Stimulated activated naive B cell treated with anti-CD40 and anti-IgM and Interleukin-4, amounts not matched to agents 10 μg/mL and 1 μg/mL and 100 μg/mL, for 72 hours (primary cell): ENCODE results near the gene PKD2L1.
"Not testable (repeated sequence)": the region's sequence is repeated elsewhere in the genome, so short reads cannot be mapped to it uniquely, and the experiment has no call there.

ENCODE experiments used
- ATAC-seq, 2 donors: fragments of 150-1000 bp; cut with Tn5 transposase; replicated peaks; 2 replicates each; pipeline ENCODE4 v1.10.0; 2021; ENCODE audit warnings: moderate library complexity in 1 of 2
- DNase-seq: peaks from one replicate; pipeline ENCODE4 v3.0.0; 2021
- H3K27ac Mint-ChIP-seq: one replicate; pipeline ENCODE4 v1.8.0; 2022; ENCODE audit warnings: mild to moderate bottlenecking, mixed read lengths
- H3K27me3 Mint-ChIP-seq, 2 donors: one replicate each; pipeline ENCODE4 v1.8.0; 2022; ENCODE audit warnings: mixed read lengths in 2 of 2
- H3K36me3 Mint-ChIP-seq, 2 donors: one replicate each; pipeline ENCODE4 v1.8.0; 2022; ENCODE audit warnings: mixed read lengths in 2 of 2, mild to moderate bottlenecking in 1 of 2
- H3K4me1 Mint-ChIP-seq, 2 donors: one replicate each; pipeline ENCODE4 v1.8.0; 2022; ENCODE audit warnings: mixed read lengths in 2 of 2, mild to moderate bottlenecking in 1 of 2
- H3K4me3 Mint-ChIP-seq, 2 donors: one replicate each; pipeline ENCODE4 v1.8.0; 2022; ENCODE audit warnings: mild to moderate bottlenecking in 2 of 2, mixed read lengths in 2 of 2, moderate library complexity in 1 of 2
- H3K9me3 Mint-ChIP-seq, 2 donors: one replicate each; pipeline ENCODE4 v1.8.0; 2022; ENCODE audit warnings: mixed read lengths in 2 of 2, mild to moderate bottlenecking in 1 of 2

Gene PKD2L1

DNA sequence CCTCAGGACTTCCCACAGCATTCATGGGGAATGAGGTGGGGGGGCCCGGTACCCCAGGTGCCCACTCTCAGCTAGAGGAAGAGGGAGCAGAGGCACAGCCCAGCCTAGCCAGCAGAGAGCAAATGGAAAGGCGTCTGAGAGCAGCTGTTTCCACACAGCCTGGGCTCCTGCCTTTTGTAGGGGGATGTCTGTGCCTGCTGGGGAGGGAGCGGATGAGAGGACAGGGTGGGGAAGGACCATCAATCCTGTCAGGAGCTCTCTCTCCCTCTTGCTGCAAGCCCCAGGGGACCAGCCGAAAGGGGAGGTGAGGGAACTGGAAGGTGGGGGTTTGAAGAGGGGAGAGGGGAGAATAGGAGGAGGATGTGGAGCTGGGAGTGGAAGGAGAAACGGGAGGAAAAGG is at the start of gene PKD2L1:
PKD2L1 (minus strand) TSS at position 150 of the 400 bp plus-strand sequence; CDS start at position 25, 125 bp downstream.
- Mint-ChIP-seq H3K36me3 (no peaks in the 10 kb centered on the region), H3K27ac (peak within 1 kb of the TSS; percentile 82)

DNA sequence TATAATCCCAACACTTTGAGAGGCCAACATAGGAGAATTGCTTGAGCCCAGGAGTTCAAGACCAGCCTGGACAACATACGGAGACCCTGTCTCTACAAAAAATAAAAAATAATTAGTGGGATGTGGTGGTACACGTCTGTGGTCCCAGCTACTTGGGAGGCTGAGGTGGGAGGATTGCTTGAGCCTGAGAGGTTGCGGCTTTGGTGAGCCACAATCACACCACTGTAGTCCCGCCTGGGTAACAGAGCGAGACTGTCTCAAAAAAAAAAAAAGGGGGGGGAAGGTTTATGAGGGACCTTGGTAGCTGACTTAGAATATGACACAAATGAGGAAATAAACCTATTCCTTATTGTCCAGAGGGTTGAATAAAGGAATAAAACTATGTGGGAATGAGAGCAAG is 47.8 kb upstream of the PKD2L1 start:
- ATAC-seq = no peak
- DNase-seq = peak; percentile 5
- H3K27me3 Mint-ChIP-seq = no peaks in the 10 kb centered on the region
- peaks cover 19 to 25% of the 10 kb centered on the region in 2 donors for H3K36me3 Mint-ChIP-seq
- H3K9me3 Mint-ChIP-seq = no peaks in the 10 kb centered on the region
- peaks cover 15 to 30% of the 10 kb centered on the region in 2 donors for H3K4me1 Mint-ChIP-seq
- peak overlapping the region; percentile 32 for H3K27ac Mint-ChIP-seq
- H3K4me3 Mint-ChIP-seq = no peak overlapping the region

More for the DNA sequence above, at the start of gene PKD2L1:
- ATAC-seq (no peak), DNase-seq (no peak)
- H3K9me3 Mint-ChIP-seq = no peaks in the 10 kb centered on the region
- H3K27me3 Mint-ChIP-seq = peaks cover 31 to 36% of the 10 kb centered on the region in 2 donors
- peaks cover 15 to 27% of the 10 kb centered on the region in 2 donors for H3K4me1 Mint-ChIP-seq
- no peak within 1 kb of the TSS for H3K4me3 Mint-ChIP-seq

DNA sequence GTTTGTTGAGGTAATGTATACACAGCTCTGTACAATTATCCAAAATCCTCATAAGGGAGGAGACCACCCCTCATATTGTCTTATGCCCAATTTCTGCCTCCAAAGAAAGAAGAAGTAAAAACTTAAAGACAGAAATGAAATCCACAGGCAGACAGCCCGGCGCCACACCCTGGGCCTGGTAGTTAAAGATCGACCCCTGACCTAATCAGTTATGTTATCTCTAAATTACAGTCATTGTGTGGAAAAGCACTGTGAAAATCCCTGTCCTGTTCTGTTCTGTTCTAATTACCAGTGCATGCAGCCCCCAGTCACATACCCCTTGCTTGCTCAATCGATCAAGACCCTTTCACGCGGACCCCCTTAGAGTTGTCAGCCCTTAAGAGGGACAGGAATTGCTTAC is 46.6 kb upstream of the PKD2L1 start:
- H3K27ac Mint-ChIP-seq = not testable (repeated sequence)

DNA sequence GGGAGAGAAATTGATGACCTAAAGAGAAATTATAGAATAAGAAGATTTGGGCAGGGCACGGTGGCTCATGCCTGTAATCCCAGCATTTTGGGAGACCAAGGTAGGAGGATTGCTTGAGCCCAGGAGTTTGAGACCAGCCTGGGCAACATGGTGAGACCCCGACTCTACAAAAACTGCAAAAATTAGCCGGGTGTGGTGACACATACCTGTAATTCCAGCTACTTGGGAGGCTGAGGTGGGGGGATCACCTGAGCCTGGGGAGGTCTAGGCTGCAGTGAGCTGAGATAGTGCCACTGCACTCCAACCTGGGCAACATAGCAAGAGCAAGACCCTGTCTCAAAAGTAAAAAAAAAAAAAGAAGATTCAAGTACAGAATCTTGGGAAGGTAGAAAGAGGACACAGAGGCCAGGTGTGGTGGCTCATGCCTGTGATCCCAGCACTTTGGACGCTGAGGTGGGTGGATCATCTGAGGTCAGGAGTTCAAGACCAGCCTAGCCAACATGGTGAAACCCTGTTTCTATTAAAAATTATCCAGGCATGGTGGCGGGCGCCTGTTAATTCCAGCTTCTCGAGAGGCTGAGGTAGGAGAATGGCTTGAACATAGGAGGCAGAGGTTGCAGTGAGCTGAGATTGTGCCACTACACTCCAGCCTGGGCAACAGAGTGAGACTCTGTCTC is 44.8 kb upstream of the PKD2L1 start:
- H3K9me3 Mint-ChIP-seq, H3K27me3 Mint-ChIP-seq, ATAC-seq, H3K4me3 Mint-ChIP-seq, H3K36me3 Mint-ChIP-seq, H3K27ac Mint-ChIP-seq, DNase-seq: not testable (repeated sequence)
- peaks cover 19 to 23% of the 10 kb centered on the region in 2 donors for H3K4me1 Mint-ChIP-seq

More for the DNA sequence above, 46.6 kb upstream of the PKD2L1 start:
- not testable (repeated sequence) for ATAC-seq, H3K27me3 Mint-ChIP-seq, H3K9me3 Mint-ChIP-seq, DNase-seq
- peaks cover 8 to 13% of the 10 kb centered on the region in 2 donors for H3K36me3 Mint-ChIP-seq
- H3K4me1 Mint-ChIP-seq = peaks cover 10 to 23% of the 10 kb centered on the region in 2 donors
- peak overlapping the region in 1 of 2 donors; percentile 37 for H3K4me3 Mint-ChIP-seq

DNA sequence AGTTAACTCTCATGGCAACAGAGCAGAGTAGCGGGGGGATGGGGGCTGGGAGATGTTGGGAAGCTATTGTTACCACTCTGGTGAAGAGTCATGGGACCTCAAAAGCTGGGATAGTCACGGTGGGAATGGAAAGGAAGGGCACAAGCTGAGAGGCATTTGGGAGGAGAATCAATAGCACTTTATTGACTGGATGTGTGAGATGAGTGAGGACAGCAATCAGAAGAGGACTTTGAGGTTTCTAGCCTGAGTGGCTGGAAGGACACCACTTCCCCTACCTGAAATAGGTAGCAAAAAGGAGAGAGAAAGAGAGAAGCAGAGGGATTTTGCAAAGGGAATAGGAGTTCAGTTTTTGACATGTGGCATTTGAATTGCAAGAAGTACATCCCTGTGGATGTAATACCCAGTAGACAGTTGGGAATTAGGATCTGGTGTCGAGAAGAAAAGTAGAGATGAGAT is 44.2 kb upstream of the PKD2L1 start:
- DNase-seq = no peak
- no peak for ATAC-seq
- Mint-ChIP-seq H3K4me1 (peaks cover 19 to 23% of the 10 kb centered on the region in 2 donors), H3K9me3 (no peaks in the 10 kb centered on the region), H3K27me3 (no peaks in the 10 kb centered on the region), H3K27ac (no peak overlapping the region), H3K36me3 (peaks cover 0 to 4% of the 10 kb centered on the region in 2 donors), H3K4me3 (no peak overlapping the region)

DNA sequence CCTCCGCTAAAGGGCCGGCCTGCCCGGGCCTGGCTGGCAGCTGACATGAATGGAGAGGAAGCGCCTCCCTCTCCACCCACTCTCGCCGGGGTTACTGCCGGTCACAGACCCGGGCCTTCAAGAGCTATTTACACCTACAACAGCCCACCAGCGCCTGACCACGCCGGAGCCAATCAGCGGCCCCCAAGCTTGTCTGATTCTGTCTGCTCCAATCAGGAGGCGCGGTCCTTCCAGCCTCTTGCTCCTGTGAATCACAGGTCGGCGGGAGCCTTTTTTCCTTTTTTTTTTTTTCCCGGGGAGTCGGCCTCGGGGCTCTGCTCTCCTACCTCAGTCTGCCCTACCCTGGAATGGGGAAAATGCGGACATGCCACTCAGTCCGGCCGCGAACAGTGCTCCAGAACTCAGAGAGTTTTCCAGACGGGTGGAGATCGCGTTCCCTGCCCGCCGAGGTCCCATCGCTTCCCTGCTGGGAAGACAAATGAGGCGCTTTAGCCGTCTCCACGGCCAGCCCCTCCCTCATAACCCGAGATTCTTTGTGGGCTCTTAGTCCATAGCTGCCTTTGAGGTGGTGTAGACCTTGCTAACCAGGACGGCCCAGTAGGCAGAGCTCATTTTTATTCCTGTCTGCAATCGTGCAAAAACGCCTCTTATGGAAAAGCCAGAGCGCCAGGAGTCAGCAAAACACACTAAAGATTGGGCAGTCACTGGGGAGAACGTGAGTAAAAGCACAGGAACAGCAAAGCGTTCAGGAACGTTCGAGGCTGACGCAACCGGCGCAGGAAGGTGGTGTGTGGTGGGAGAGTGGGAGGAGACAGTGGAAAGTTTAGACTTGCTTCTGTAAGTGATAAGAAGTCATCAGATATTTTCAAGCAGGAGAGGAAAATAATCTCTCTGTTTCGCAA is 43.5 kb upstream of the PKD2L1 start:
- H3K4me3 Mint-ChIP-seq = no peak overlapping the region
- H3K27ac Mint-ChIP-seq = no peak overlapping the region
- peaks cover 0 to 4% of the 10 kb centered on the region in 2 donors for H3K36me3 Mint-ChIP-seq
- no peaks in the 10 kb centered on the region for H3K27me3 Mint-ChIP-seq
- peak; percentile 91 for DNase-seq
- peak; percentile 91 to 93 for ATAC-seq
- H3K4me1 Mint-ChIP-seq = peaks cover 19 to 23% of the 10 kb centered on the region in 2 donors
- no peaks in the 10 kb centered on the region for H3K9me3 Mint-ChIP-seq

DNA sequence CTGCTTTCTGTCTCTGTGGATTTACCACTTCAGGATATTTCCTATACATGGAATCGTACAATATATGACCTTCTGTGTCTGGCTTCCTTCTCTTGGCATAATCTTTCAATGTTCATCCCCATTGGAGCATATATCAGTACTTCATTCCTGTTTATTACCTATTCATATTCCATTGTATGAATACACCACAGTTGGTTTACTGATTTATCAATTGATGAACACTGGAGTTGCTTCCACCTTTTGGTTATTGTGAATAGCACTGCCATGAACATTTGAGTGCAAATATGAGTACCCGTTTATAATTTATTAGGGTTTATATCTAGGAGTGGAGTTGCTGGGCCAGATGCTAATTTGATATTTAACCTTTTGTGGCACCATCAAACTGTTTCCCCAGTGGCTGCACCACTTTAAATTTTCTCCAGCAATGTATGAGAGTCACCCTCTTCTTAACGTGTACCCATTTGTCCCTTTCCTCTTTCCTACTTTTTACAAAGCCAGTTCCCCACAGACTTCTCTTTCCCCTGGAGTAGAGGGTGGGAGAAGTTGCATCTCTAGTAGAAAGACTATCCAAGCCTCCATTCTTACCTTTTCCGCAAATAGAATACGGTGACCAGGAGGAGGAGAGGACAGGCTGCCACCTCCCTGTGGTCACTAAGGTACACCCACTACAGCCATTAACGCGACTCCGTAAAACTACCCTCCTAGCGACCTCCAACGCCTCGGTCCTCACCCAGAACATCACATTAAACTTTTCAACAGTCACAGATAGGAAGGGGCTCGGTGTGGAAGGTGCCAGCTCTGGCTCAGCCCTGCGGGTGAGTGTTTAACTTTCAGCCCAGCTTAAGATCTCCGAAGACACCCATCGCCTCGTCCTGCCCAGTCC is 42.6 kb upstream of the PKD2L1 start:
- Mint-ChIP-seq H3K36me3 (peaks cover 0 to 4% of the 10 kb centered on the region in 2 donors), H3K9me3 (no peaks in the 10 kb centered on the region), H3K4me3 (no peak overlapping the region), H3K27me3 (no peaks in the 10 kb centered on the region), H3K27ac (no peak overlapping the region), H3K4me1 (peaks cover 14 to 16% of the 10 kb centered on the region in 2 donors)
- ATAC-seq (no peak), DNase-seq (no peak)

DNA sequence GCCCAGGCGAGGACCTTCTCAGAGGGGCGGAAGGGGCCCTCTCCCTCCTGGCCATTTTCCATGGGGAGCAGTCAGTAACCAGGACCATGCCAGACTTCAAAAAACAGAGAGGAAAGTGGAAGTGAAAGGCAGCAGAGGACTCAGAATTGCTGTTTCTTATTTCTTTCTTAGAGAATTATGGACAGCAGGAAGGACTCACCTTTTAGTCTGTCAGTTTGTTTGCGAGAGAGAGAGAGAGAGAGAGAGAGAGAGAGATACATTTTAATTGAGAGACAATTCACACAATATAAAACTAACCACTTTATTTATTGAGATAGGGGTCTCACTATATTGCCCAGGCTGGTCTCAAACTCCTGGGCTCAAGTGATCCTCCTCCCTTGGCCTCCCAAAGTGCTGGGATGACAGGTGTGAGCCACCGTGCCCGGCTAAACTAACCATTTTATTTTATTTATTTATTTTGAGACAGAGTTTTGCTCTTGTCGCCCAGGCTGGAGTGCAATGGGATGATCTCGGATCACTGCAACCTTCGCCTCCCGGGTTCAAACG is 41.5 kb upstream of the PKD2L1 start:
- DNase-seq = no peak
- peaks cover 0 to 2% of the 10 kb centered on the region in 2 donors for H3K9me3 Mint-ChIP-seq
- H3K27ac Mint-ChIP-seq = peak overlapping the region; percentile 90
- ATAC-seq = no peak
- H3K4me1 Mint-ChIP-seq = peaks cover 7 to 16% of the 10 kb centered on the region in 2 donors
- H3K36me3 Mint-ChIP-seq = peaks cover 2% of the 10 kb centered on the region in 2 donors
- H3K4me3 Mint-ChIP-seq = peak overlapping the region; percentile 23 to 70
- H3K27me3 Mint-ChIP-seq = no peaks in the 10 kb centered on the region

DNA sequence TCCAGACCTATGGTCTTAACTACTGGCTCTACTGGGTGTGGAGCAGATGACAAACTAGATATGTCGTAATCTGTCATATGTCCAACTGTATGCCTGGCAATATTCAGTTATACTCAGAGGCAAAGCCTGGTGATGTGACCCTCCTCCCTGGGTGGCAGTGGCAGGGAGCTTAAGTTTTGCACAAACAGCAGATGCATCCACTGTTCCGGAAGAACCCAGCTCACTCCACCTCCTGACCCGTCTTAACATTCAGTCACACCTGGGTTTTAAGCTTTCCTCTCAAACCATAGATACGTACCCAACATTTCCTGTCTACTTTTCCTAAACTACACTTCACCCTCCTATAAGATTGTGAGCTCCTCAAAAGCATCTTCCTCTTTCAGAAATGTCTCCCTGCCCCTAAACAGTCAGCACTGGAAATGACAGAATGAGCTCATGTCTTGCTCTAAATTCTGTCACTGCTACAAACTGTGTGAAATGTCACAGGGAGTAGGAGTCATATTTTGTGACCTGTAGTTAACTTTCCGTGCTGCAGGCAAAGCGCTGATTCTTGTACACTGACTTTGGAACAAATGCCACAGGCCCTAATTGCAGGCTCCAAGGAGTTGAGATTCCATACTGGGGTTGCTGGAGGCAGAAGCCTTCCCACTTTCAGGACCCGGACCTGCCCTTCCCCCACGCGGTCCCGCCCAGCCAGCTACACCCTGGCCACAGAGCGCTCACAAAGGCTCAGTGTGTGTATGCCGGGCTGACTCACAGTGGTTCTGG is 40.9 kb upstream of the PKD2L1 start:
- Mint-ChIP-seq H3K4me3 (peak overlapping the region; percentile 23 to 70), H3K9me3 (peaks cover 0 to 2% of the 10 kb centered on the region in 2 donors), H3K36me3 (peaks cover 2 to 4% of the 10 kb centered on the region in 2 donors), H3K4me1 (peaks cover 6 to 16% of the 10 kb centered on the region in 2 donors), H3K27ac (peak overlapping the region; percentile 90), H3K27me3 (no peaks in the 10 kb centered on the region)
- peak; percentile 28 for DNase-seq
- ATAC-seq = peak; percentile 56 to 57

DNA sequence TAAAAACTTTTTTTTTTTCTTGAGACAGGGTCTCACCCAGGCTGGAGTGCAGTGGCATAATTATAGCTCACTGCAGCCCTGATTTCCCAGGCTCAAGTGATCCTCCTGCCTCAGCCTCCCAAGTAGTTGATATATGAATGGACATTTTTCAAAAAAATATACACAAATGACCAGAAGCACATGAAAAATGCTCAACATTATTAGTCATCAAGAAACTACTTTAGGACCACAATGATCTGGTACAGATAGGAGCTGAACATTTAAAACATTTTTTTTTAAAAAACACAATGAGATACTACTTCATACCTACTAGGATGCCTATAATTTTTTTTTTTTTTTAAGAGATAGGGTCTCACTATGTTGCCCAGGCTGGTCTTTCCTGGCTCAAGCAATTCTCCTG is 38.7 kb upstream of the PKD2L1 start:
- Mint-ChIP-seq H3K4me3 (no peak overlapping the region), H3K27ac (no peak overlapping the region), H3K27me3 (no peaks in the 10 kb centered on the region)

DNA sequence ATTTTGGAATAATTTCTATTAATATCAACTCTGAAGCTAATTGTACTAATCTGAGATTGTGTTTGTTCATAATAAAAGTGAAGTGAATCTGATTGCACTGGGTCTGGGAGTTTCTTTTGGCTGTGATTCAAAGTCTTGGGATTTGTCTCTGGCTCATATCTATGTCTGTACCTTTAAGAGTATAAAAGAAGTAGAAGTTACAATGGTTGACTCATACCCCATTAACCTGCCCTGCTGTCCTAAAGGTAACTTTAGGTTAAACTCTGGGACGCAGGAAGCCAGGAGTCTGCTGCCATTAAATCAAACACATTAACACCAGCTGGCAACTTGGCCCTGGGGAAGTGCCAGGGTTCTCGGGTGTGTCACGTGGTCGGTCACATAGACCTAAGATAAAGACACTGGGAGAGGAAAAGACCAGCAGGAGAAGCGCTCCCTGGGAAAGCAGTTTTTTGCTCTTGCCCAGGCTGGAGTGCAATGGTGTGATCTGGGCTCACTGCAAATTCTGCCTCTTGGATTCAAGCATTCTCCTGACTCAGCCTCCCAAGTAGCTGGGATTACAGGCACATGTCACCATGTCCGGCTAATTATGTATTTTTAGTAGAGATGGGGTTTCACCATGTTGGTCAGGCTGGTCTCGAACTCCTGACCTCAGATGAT is 34.8 kb upstream of the PKD2L1 start:
- H3K9me3 Mint-ChIP-seq = peaks cover 0 to 2% of the 10 kb centered on the region in 2 donors
- H3K4me1 Mint-ChIP-seq = peaks cover 13 to 27% of the 10 kb centered on the region in 2 donors
- H3K4me3 Mint-ChIP-seq = no peak overlapping the region
- DNase-seq (no peak), ATAC-seq (peak; percentile 34 to 39)
- no peaks in the 10 kb centered on the region for H3K27me3 Mint-ChIP-seq
- H3K36me3 Mint-ChIP-seq = peaks cover 45 to 53% of the 10 kb centered on the region in 2 donors
- H3K27ac Mint-ChIP-seq = no peak overlapping the region

More for the DNA sequence above, 38.7 kb upstream of the PKD2L1 start:
- Mint-ChIP-seq H3K9me3 (peaks cover 0 to 2% of the 10 kb centered on the region in 2 donors), H3K4me1 (peaks cover 10 to 16% of the 10 kb centered on the region in 2 donors), H3K36me3 (peaks cover 11 to 15% of the 10 kb centered on the region in 2 donors)
- ATAC-seq (no peak), DNase-seq (no peak)

DNA sequence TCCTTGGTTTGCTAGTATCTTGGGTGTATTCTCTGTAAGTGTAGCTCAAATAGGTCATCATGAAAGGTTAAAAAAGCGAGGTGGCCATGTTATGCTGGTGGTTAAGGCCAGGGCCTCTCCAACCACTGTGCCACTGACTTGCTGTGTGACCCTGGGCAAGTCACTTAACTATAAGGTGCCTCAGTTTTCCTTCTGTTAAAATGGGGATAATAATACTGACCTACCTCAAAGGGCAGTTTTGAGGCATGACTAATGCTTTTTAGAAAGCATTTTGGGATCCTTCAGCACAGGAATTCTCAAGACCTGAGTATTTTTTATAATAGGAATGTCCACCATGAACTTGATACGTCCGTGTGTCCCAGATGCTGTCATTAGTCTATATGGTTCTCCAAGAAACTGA is 34.1 kb upstream of the PKD2L1 start:
- no peak for ATAC-seq
- H3K36me3 Mint-ChIP-seq = peaks cover 50 to 60% of the 10 kb centered on the region in 2 donors
- no peak overlapping the region for H3K27ac Mint-ChIP-seq

More for the DNA sequence above, 34.1 kb upstream of the PKD2L1 start:
- no peaks in the 10 kb centered on the region for H3K27me3 Mint-ChIP-seq
- peaks cover 15 to 27% of the 10 kb centered on the region in 2 donors for H3K4me1 Mint-ChIP-seq
- DNase-seq = no peak
- peaks cover 0 to 2% of the 10 kb centered on the region in 2 donors for H3K9me3 Mint-ChIP-seq
- H3K4me3 Mint-ChIP-seq = no peak overlapping the region
